Measurements from ENCODE around the gene UHRF1.
"Not testable (repeated sequence)": the region's sequence is repeated elsewhere in the genome, so short reads cannot be mapped to it uniquely, and the experiment has no call there.

The UHRF1 gene

DNA sequence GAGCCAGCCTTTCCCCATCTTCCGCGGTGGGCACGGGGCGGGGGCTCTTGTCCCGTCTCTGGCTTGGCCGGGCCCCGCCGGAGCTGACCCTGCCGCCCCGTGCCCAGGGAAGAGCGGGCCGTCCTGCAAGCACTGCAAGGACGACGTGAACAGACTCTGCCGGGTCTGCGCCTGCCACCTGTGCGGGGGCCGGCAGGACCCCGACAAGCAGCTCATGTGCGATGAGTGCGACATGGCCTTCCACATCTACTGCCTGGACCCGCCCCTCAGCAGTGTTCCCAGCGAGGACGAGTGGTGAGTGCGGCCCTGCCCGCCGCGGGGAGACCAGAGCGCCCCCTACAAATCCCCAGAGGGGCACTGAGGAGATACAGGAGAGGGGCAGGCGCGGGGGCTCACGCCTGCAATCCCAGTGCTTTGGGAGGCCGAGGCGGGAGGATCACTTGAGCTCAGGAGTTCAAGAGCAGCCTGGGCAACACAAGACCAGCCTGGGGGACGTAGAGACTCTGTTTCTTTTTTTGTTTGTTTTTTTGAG, 32.4 kb downstream of the UHRF1 start:
- H3K4me3 ChIP-seq (ENCODE audit: low read length); H3K36me3 ChIP-seq (ENCODE audit: control insufficient read depth, insufficient read depth, low read length, severe bottlenecking); DNase-seq (ENCODE audit: low read depth); H3K27me3 ChIP-seq (replicated peaks; ENCODE audit: control insufficient read depth, insufficient read depth, low read length); H3K9me3 ChIP-seq (ENCODE audit: control insufficient read depth, low read length); H3K9ac ChIP-seq (ENCODE audit: low read length); H3K4me1 ChIP-seq (ENCODE audit: control insufficient read depth, insufficient read depth, low read length): not testable (repeated sequence)

GRCh38 chr19:4950650-4951049, 41.3 kb downstream of the UHRF1 start:
- H3K4me3 ChIP-seq (ENCODE audit: low read length); H3K27me3 ChIP-seq (replicated peaks; ENCODE audit: control insufficient read depth, insufficient read depth, low read length); H3K9ac ChIP-seq (ENCODE audit: low read length); H3K36me3 ChIP-seq (ENCODE audit: control insufficient read depth, insufficient read depth, low read length, severe bottlenecking); H3K9me3 ChIP-seq (ENCODE audit: control insufficient read depth, low read length); H3K4me1 ChIP-seq (ENCODE audit: control insufficient read depth, insufficient read depth, low read length); DNase-seq (ENCODE audit: low read depth): not testable (repeated sequence)

- Histone ChIP-seq H3K9me3 (ENCODE audit: control insufficient read depth, low read length) (no peaks in the 10 kb centered on the region), H3K9ac (ENCODE audit: low read length) (no peak overlapping the region), H3K4me1 (ENCODE audit: control insufficient read depth, insufficient read depth, low read length) (peaks cover 8% of the 10 kb centered on the region), H3K4me3 (ENCODE audit: low read length) (no peak overlapping the region), H3K27me3 (replicated peaks; ENCODE audit: control insufficient read depth, insufficient read depth, low read length) (no peaks in the 10 kb centered on the region), H3K36me3 (ENCODE audit: control insufficient read depth, insufficient read depth, low read length, severe bottlenecking) (no peaks in the 10 kb centered on the region)
- no peak for DNase-seq (ENCODE audit: low read depth)
These were observed 42.4 kb downstream of the UHRF1 start for GRCh38 chr19:4951656-4952055.

GRCh38 chr19:4952945-4953344, 43.6 kb downstream of the UHRF1 start:
- DNase-seq (ENCODE audit: low read depth): no peak
- no peaks in the 10 kb centered on the region for H3K27me3 ChIP-seq (replicated peaks; ENCODE audit: control insufficient read depth, insufficient read depth, low read length)
- H3K36me3 ChIP-seq (ENCODE audit: control insufficient read depth, insufficient read depth, low read length, severe bottlenecking): no peaks in the 10 kb centered on the region
- no peaks in the 10 kb centered on the region for H3K9me3 ChIP-seq (ENCODE audit: control insufficient read depth, low read length)
- H3K9ac ChIP-seq (ENCODE audit: low read length): no peak overlapping the region
- peaks cover 8% of the 10 kb centered on the region for H3K4me1 ChIP-seq (ENCODE audit: control insufficient read depth, insufficient read depth, low read length)
- no peak overlapping the region for H3K4me3 ChIP-seq (ENCODE audit: low read length)

DNA sequence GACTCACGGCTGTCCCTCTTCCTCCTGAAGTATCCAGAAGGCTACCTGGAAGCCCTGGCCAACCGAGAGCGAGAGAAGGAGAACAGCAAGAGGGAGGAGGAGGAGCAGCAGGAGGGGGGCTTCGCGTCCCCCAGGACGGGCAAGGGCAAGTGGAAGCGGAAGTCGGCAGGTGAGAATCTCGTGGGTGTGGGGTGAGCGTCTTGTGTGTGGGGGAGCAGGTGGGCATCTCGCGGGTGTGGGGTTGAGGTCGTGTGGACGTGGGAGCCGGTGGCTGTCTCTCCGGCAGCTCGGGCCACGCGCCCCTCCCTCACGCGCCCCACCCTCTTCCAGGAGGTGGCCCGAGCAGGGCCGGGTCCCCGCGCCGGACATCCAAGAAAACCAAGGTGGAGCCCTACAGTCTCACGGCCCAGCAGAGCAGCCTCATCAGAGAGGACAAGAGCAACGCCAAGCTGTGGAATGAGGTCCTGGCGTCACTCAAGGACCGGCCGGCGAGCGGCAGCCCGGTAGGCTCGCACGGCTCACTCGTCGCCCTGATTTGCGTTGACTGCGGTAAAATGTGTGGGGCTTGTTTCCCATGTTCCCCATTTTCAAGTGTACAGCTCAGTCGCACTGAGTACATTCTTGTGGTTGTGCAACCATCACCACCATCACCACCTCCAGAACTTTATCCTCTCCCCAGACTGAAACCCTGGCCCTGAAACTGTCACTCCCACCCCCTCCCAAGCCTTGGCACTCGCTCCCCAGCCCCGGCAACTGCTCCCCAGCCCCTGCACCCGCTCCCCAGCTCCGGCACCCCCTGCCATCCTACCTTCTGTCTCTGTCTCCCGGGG, 45.2 kb downstream of the UHRF1 start:
- not testable (repeated sequence) for H3K36me3 ChIP-seq (ENCODE audit: control insufficient read depth, insufficient read depth, low read length, severe bottlenecking); DNase-seq (ENCODE audit: low read depth); H3K9me3 ChIP-seq (ENCODE audit: control insufficient read depth, low read length); H3K9ac ChIP-seq (ENCODE audit: low read length); H3K4me3 ChIP-seq (ENCODE audit: low read length); H3K4me1 ChIP-seq (ENCODE audit: control insufficient read depth, insufficient read depth, low read length); H3K27me3 ChIP-seq (replicated peaks; ENCODE audit: control insufficient read depth, insufficient read depth, low read length)

DNA sequence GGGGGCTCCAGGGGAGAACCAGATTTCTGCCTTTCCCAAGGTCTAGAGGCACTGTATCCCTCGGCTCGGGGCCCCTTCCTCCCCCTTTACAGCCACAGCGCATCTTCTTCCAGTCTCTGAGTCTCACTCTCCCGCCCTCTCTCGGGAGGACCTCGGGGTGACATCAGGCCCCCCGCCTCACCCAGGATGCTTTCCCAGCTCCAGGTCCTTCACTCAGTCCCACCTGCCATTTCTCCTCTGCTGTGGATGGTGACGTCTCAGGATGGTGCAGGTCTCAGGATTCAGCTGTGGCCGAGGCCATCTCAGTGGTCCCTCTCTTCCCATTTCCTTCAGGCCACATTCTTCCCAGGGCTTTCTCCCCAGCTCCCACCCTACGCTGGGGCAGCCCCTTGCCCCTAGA, 46.0 kb downstream of the UHRF1 start:
- no peaks in the 10 kb centered on the region for H3K4me1 ChIP-seq (ENCODE audit: control insufficient read depth, insufficient read depth, low read length)
- H3K27me3 ChIP-seq (replicated peaks; ENCODE audit: control insufficient read depth, insufficient read depth, low read length): no peaks in the 10 kb centered on the region
- no peaks in the 10 kb centered on the region for H3K36me3 ChIP-seq (ENCODE audit: control insufficient read depth, insufficient read depth, low read length, severe bottlenecking)

GRCh38 chr19:4957981-4958380, 48.7 kb downstream of the UHRF1 start:
- Histone ChIP-seq H3K4me3 (ENCODE audit: low read length) (no peak overlapping the region), H3K9ac (ENCODE audit: low read length) (no peak overlapping the region), H3K9me3 (ENCODE audit: control insufficient read depth, low read length) (no peaks in the 10 kb centered on the region), H3K27me3 (replicated peaks; ENCODE audit: control insufficient read depth, insufficient read depth, low read length) (no peaks in the 10 kb centered on the region), H3K36me3 (ENCODE audit: control insufficient read depth, insufficient read depth, low read length, severe bottlenecking) (no peaks in the 10 kb centered on the region), H3K4me1 (ENCODE audit: control insufficient read depth, insufficient read depth, low read length) (no peaks in the 10 kb centered on the region)
- DNase-seq (ENCODE audit: low read depth): no peak

More for the DNA sequence above, 46.0 kb downstream of the UHRF1 start:
- no peak overlapping the region for H3K9ac ChIP-seq (ENCODE audit: low read length)
- no peak for DNase-seq (ENCODE audit: low read depth)
- H3K9me3 ChIP-seq (ENCODE audit: control insufficient read depth, low read length): no peaks in the 10 kb centered on the region
- no peak overlapping the region for H3K4me3 ChIP-seq (ENCODE audit: low read length)

- Histone ChIP-seq H3K9ac (ENCODE audit: low read length) (no peak overlapping the region), H3K4me3 (ENCODE audit: low read length) (no peak overlapping the region), H3K36me3 (ENCODE audit: control insufficient read depth, insufficient read depth, low read length, severe bottlenecking) (no peaks in the 10 kb centered on the region), H3K4me1 (ENCODE audit: control insufficient read depth, insufficient read depth, low read length) (peaks cover 2% of the 10 kb centered on the region), H3K27me3 (replicated peaks; ENCODE audit: control insufficient read depth, insufficient read depth, low read length) (no peaks in the 10 kb centered on the region), H3K9me3 (ENCODE audit: control insufficient read depth, low read length) (no peaks in the 10 kb centered on the region)
- DNase-seq (ENCODE audit: low read depth): no peak
These were observed 52.9 kb downstream of the UHRF1 start for GRCh38 chr19:4962085-4962619.

GRCh38 chr19:4965061-4965460, 55.8 kb downstream of the UHRF1 start:
- no peak for DNase-seq (ENCODE audit: low read depth)
- H3K36me3 ChIP-seq (ENCODE audit: control insufficient read depth, insufficient read depth, low read length, severe bottlenecking): no peaks in the 10 kb centered on the region
- H3K27me3 ChIP-seq (replicated peaks; ENCODE audit: control insufficient read depth, insufficient read depth, low read length): no peaks in the 10 kb centered on the region
- peaks cover 18% of the 10 kb centered on the region for H3K4me1 ChIP-seq (ENCODE audit: control insufficient read depth, insufficient read depth, low read length)
- H3K9ac ChIP-seq (ENCODE audit: low read length): no peak overlapping the region
- no peaks in the 10 kb centered on the region for H3K9me3 ChIP-seq (ENCODE audit: control insufficient read depth, low read length)
- no peak overlapping the region for H3K4me3 ChIP-seq (ENCODE audit: low read length)

DNA sequence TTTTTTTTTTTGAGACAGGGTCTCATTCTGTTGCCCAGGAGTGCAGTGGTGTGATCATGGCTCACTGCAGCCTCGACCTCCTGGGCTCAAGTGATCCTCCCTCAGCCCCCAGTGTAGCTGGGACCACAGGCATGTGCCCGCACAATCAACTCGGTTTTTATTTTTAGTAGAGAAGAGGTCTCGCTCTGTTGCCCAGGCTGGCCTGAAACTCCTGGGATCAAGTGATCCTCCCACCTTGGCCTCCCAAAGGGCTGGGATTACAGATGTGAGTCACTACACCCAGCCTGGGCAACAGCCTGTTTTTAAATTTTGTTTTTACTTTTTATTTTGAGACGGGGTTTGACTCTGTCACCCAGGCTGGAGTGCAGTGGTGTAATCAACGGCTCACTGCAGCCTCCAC, 57.3 kb downstream of the UHRF1 start:
- Histone ChIP-seq H3K36me3 (ENCODE audit: control insufficient read depth, insufficient read depth, low read length, severe bottlenecking) (no peaks in the 10 kb centered on the region), H3K4me3 (ENCODE audit: low read length) (no peak overlapping the region), H3K27me3 (replicated peaks; ENCODE audit: control insufficient read depth, insufficient read depth, low read length) (no peaks in the 10 kb centered on the region), H3K4me1 (ENCODE audit: control insufficient read depth, insufficient read depth, low read length) (peaks cover 32% of the 10 kb centered on the region), H3K9ac (ENCODE audit: low read length) (no peak overlapping the region), H3K9me3 (ENCODE audit: control insufficient read depth, low read length) (no peaks in the 10 kb centered on the region)
- no peak for DNase-seq (ENCODE audit: low read depth)

GRCh38 chr19:4967738-4968461, 58.6 kb downstream of the UHRF1 start:
- peak; percentile 35 for DNase-seq (ENCODE audit: low read depth)
- H3K9ac ChIP-seq (ENCODE audit: low read length): peak overlapping the region; percentile 85
- H3K4me3 ChIP-seq (ENCODE audit: low read length): peak overlapping the region; percentile 80
- H3K4me1 ChIP-seq (ENCODE audit: control insufficient read depth, insufficient read depth, low read length): peaks cover 46% of the 10 kb centered on the region
- no peaks in the 10 kb centered on the region for H3K27me3 ChIP-seq (replicated peaks; ENCODE audit: control insufficient read depth, insufficient read depth, low read length)
- no peaks in the 10 kb centered on the region for H3K36me3 ChIP-seq (ENCODE audit: control insufficient read depth, insufficient read depth, low read length, severe bottlenecking)
- no peaks in the 10 kb centered on the region for H3K9me3 ChIP-seq (ENCODE audit: control insufficient read depth, low read length)
